ENCODE data around the gene HOXB3.

HOXB3 gene

GRCh38 chr17:48575673-48576478 lies 14.2 kb downstream of the HOXB3 start:
- Histone ChIP-seq H3K27ac (ENCODE audit: poor library complexity, severe bottlenecking) (no peak overlapping the region), H3K4me3 (ENCODE audit: severe bottlenecking) (no peak overlapping the region), H3K9me3 (ENCODE audit: severe bottlenecking) (no peaks in the 10 kb centered on the region), H3K27me3 (ENCODE audit: insufficient read depth, poor library complexity, severe bottlenecking) (no peaks in the 10 kb centered on the region), H3K4me1 (ENCODE audit: insufficient read depth, poor library complexity, severe bottlenecking) (peaks cover 5% of the 10 kb centered on the region), H3K36me3 (ENCODE audit: low read depth) (peaks cover 5% of the 10 kb centered on the region)
- ATAC-seq (ENCODE audit: low read depth) (no peak), DNase-seq (ENCODE audit: low spot score) (no peak)
- TF ChIP-seq CTCF (IDR thresholded peaks at IDR 0.05; ENCODE audit: poor library complexity, severe bottlenecking), result no peak

- no peaks in the 10 kb centered on the region for H3K9me3 ChIP-seq (ENCODE audit: severe bottlenecking)
- peaks cover 5% of the 10 kb centered on the region for H3K36me3 ChIP-seq (ENCODE audit: low read depth)
- H3K27me3 ChIP-seq (ENCODE audit: insufficient read depth, poor library complexity, severe bottlenecking), result no peaks in the 10 kb centered on the region
- DNase-seq (ENCODE audit: low spot score) (no peak), ATAC-seq (ENCODE audit: low read depth) (no peak)
- H3K4me3 ChIP-seq (ENCODE audit: severe bottlenecking), result no peak overlapping the region
- no peak for TF ChIP-seq CTCF (IDR thresholded peaks at IDR 0.05; ENCODE audit: poor library complexity, severe bottlenecking)
- peaks cover 5% of the 10 kb centered on the region for H3K4me1 ChIP-seq (ENCODE audit: insufficient read depth, poor library complexity, severe bottlenecking)
- no peak overlapping the region for H3K27ac ChIP-seq (ENCODE audit: poor library complexity, severe bottlenecking)
Observed at GRCh38 chr17:48575066-48575582, 14.9 kb downstream of the HOXB3 start.

- Histone ChIP-seq H3K4me1 (ENCODE audit: insufficient read depth, poor library complexity, severe bottlenecking) (peaks cover 5% of the 10 kb centered on the region), H3K36me3 (ENCODE audit: low read depth) (peaks cover 5% of the 10 kb centered on the region), H3K27me3 (ENCODE audit: insufficient read depth, poor library complexity, severe bottlenecking) (no peaks in the 10 kb centered on the region), H3K9me3 (ENCODE audit: severe bottlenecking) (no peaks in the 10 kb centered on the region), H3K27ac (ENCODE audit: poor library complexity, severe bottlenecking) (no peak overlapping the region), H3K4me3 (ENCODE audit: severe bottlenecking) (no peak overlapping the region)
- DNase-seq (ENCODE audit: low spot score) (no peak), ATAC-seq (ENCODE audit: low read depth) (no peak)
- TF ChIP-seq CTCF (IDR thresholded peaks at IDR 0.05; ENCODE audit: poor library complexity, severe bottlenecking), result no peak
Observed at GRCh38 chr17:48574505-48575065, 15.5 kb downstream of the HOXB3 start.

GRCh38 chr17:48571826-48572417 lies 18.1 kb downstream of the HOXB3 start:
- TF ChIP-seq CTCF (IDR thresholded peaks at IDR 0.05; ENCODE audit: poor library complexity, severe bottlenecking), result no peak
- no peak overlapping the region for H3K27ac ChIP-seq (ENCODE audit: poor library complexity, severe bottlenecking)
- H3K27me3 ChIP-seq (ENCODE audit: insufficient read depth, poor library complexity, severe bottlenecking), result no peaks in the 10 kb centered on the region
- ATAC-seq (ENCODE audit: low read depth), result no peak
- DNase-seq (ENCODE audit: low spot score), result no peak
- no peak overlapping the region for H3K4me3 ChIP-seq (ENCODE audit: severe bottlenecking)
- peaks cover 5% of the 10 kb centered on the region for H3K4me1 ChIP-seq (ENCODE audit: insufficient read depth, poor library complexity, severe bottlenecking)
- peaks cover 5% of the 10 kb centered on the region for H3K36me3 ChIP-seq (ENCODE audit: low read depth)
- no peaks in the 10 kb centered on the region for H3K9me3 ChIP-seq (ENCODE audit: severe bottlenecking)
